Iris pigment epithelial cell (primary cell): ENCODE data around the gene METTL17.

Experiments used
- DNase-seq: peaks from one replicate; pipeline ENCODE4 v3.0.0-alpha.2; 2011; ENCODE audit warnings: low read depth

The METTL17 gene

GRCh38 chr14:21043387-21043973 is 53.7 kb downstream of the METTL17 start:
- DNase-seq = no peak

DNA sequence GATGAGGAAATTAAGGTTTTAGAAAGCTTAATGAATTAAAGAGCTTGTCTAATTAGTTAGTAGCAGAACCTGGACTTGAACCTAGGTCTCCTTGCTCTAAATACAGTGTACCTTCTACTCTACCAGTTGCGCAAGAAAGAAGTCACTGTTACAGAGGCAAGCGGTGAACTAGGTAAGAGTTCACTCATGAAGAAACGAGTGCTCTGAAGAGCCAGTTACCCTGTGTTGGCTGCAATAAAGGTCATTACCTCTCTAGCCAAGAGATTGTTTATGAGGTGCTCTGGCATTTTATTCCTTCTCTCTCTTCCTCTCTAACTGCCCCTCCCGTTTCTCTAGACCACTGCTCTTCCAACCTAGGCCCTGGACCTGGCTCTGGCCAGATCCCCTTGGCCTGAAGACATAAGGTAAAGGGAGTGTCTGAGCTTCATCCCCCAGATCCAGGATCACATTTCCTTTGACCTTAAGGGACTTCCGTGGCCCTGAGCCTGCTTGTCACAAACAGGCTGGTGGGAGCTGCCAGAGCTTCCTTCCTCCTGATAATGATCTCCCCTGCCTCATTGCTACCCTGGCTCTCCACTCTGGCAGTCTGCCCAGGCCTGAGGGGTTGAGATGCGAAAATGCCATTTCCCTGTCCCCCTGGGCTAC is 54.3 kb downstream of the METTL17 start:
- DNase-seq = no peak
